ENCODE data around the gene ODF4.

The ODF4 gene, protein sequence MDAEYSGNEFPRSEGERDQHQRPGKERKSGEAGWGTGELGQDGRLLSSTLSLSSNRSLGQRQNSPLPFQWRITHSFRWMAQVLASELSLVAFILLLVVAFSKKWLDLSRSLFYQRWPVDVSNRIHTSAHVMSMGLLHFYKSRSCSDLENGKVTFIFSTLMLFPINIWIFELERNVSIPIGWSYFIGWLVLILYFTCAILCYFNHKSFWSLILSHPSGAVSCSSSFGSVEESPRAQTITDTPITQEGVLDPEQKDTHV

DNA sequence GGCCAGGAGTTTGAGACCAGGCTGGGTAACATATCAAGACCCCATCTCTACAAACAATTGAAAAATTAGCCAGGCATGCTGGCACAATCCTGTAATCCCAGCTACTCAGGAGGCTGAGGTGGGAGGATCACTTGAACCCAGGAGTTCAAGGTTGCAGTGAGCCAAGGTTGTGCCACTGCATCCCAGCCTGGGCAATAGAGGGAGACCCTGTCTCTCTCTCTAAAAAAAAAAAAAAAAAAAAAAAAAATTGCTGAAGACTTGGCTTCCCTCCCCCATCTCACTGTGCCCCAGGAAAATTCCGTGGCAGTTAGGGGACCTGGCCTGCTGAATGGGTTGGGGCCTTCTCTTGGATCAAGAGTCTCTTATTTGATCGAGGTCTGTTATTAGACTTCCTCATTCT, at the start of gene ODF4:
Gene ODF4, plus strand, starts transcription at position 301 of the 400 bp plus-strand sequence. CDS start 212 bp downstream, outside the sequence.
- H3K4me1 ChIP-seq (ENCODE audit: insufficient read depth, low read length): no peaks in the 10 kb centered on the region
- H3K4me3 ChIP-seq (ENCODE audit: low read depth in 1 of 2, low read length in 2 of 2): no peak within 1 kb of the TSS
- H3K27ac ChIP-seq (ENCODE audit: low read depth, low read length): no peak within 1 kb of the TSS
- no peaks in the 10 kb centered on the region for H3K27me3 ChIP-seq (ENCODE audit: control insufficient read depth in 1 of 2, insufficient read depth in 2 of 2, low read length in 2 of 2)
- no peak within 1 kb of the TSS for H3K9ac ChIP-seq (ENCODE audit: low read length)
- no peaks in the 10 kb centered on the region for H3K9me3 ChIP-seq (ENCODE audit: low read length)
- no peaks in the 10 kb centered on the region for H3K36me3 ChIP-seq (ENCODE audit: insufficient read depth, low read length)

GRCh38 chr17:8290043-8290442, 49.6 kb upstream of the ODF4 start:
- peaks cover 26% of the 10 kb centered on the region for H3K4me1 ChIP-seq (ENCODE audit: insufficient read depth, low read length)
- H3K4me3 ChIP-seq (ENCODE audit: low read depth in 1 of 2, low read length in 2 of 2): no peak overlapping the region
- no peaks in the 10 kb centered on the region for H3K9me3 ChIP-seq (ENCODE audit: low read length)
- no peaks in the 10 kb centered on the region for H3K36me3 ChIP-seq (ENCODE audit: insufficient read depth, low read length)
- H3K27ac ChIP-seq (ENCODE audit: low read depth, low read length): no peak overlapping the region
- no peaks in the 10 kb centered on the region for H3K27me3 ChIP-seq (ENCODE audit: control insufficient read depth in 1 of 2, insufficient read depth in 2 of 2, low read length in 2 of 2)
- no peak overlapping the region for H3K9ac ChIP-seq (ENCODE audit: low read length)

- H3K4me1 ChIP-seq (ENCODE audit: insufficient read depth, low read length): peaks cover 25% of the 10 kb centered on the region
- H3K9ac ChIP-seq (ENCODE audit: low read length): no peak overlapping the region
- no peaks in the 10 kb centered on the region for H3K27me3 ChIP-seq (ENCODE audit: control insufficient read depth in 1 of 2, insufficient read depth in 2 of 2, low read length in 2 of 2)
- no peaks in the 10 kb centered on the region for H3K9me3 ChIP-seq (ENCODE audit: low read length)
- H3K27ac ChIP-seq (ENCODE audit: low read depth, low read length): no peak overlapping the region
- H3K36me3 ChIP-seq (ENCODE audit: insufficient read depth, low read length): no peaks in the 10 kb centered on the region
- no peak overlapping the region for H3K4me3 ChIP-seq (ENCODE audit: low read depth in 1 of 2, low read length in 2 of 2)
These were observed 46.8 kb upstream of the ODF4 start for GRCh38 chr17:8292639-8293395.

DNA sequence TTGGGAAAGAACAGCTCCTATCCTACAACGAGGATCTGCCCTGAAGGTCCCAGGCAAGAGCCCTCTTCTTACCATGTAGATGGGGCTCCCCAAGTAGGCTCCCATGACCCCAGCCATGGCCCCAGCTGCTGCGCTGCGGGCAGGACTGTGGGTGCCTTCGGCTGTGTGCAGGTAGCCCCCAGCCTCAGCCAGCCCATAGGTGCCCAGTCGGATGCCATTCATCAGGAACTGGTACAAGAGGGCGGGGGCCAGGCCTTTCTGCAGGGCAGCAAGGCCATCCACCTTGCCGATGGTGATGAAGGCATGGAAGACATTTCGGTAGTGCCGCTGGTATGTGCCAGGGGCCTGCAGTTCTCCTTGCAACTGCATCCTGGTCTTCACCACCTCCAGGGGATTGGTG, 45.3 kb upstream of the ODF4 start:
- no peaks in the 10 kb centered on the region for H3K9me3 ChIP-seq (ENCODE audit: low read length)
- H3K27me3 ChIP-seq (ENCODE audit: control insufficient read depth in 1 of 2, insufficient read depth in 2 of 2, low read length in 2 of 2): no peaks in the 10 kb centered on the region
- H3K4me3 ChIP-seq (ENCODE audit: low read depth in 1 of 2, low read length in 2 of 2): peak overlapping the region in 1 of 2 donors; percentile 71
- peaks cover 16% of the 10 kb centered on the region for H3K4me1 ChIP-seq (ENCODE audit: insufficient read depth, low read length)
- peak overlapping the region; percentile 99 for H3K27ac ChIP-seq (ENCODE audit: low read depth, low read length)
- H3K36me3 ChIP-seq (ENCODE audit: insufficient read depth, low read length): no peaks in the 10 kb centered on the region
- H3K9ac ChIP-seq (ENCODE audit: low read length): no peak overlapping the region

DNA sequence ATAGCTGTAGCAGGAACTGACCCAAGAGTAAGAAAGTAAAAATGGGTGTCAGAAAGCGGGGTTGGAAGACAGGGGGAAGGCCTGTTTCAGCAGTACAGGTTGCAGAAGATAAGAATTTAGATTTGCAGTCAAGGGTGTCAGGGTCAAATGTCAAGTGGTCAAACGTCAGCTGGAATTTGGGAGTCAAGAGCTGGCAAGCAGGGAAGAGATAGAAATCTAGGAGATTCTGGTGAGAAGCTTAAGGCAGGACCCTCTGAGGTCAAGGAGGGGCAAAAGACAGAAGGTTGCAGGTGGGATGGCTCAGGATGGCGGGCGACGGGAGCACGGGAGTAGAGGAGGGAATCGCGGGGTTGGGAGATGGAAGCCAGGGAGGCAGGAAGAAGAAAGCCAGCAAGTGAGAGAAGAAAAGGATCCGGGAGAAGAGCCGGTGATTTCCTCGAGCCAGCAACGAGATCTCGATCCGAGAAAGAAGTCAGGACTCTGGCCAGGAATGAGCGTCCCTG, 44.8 kb upstream of the ODF4 start:
- peak overlapping the region; percentile 99 for H3K27ac ChIP-seq (ENCODE audit: low read depth, low read length)
- H3K36me3 ChIP-seq (ENCODE audit: insufficient read depth, low read length): no peaks in the 10 kb centered on the region
- no peaks in the 10 kb centered on the region for H3K9me3 ChIP-seq (ENCODE audit: low read length)
- H3K27me3 ChIP-seq (ENCODE audit: control insufficient read depth in 1 of 2, insufficient read depth in 2 of 2, low read length in 2 of 2): no peaks in the 10 kb centered on the region
- peak overlapping the region; percentile 71 to 93 for H3K4me3 ChIP-seq (ENCODE audit: low read depth in 1 of 2, low read length in 2 of 2)
- H3K4me1 ChIP-seq (ENCODE audit: insufficient read depth, low read length): peaks cover 11% of the 10 kb centered on the region
- peak overlapping the region; percentile 61 for H3K9ac ChIP-seq (ENCODE audit: low read length)

GRCh38 chr17:8300226-8300625, 39.4 kb upstream of the ODF4 start:
- H3K9me3 ChIP-seq (ENCODE audit: low read length): no peaks in the 10 kb centered on the region
- no peak overlapping the region for H3K27ac ChIP-seq (ENCODE audit: low read depth, low read length)
- H3K4me3 ChIP-seq (ENCODE audit: low read depth in 1 of 2, low read length in 2 of 2): no peak overlapping the region
- H3K27me3 ChIP-seq (ENCODE audit: control insufficient read depth in 1 of 2, insufficient read depth in 2 of 2, low read length in 2 of 2): no peaks in the 10 kb centered on the region
- no peak overlapping the region for H3K9ac ChIP-seq (ENCODE audit: low read length)
- H3K4me1 ChIP-seq (ENCODE audit: insufficient read depth, low read length): no peaks in the 10 kb centered on the region
- H3K36me3 ChIP-seq (ENCODE audit: insufficient read depth, low read length): no peaks in the 10 kb centered on the region

DNA sequence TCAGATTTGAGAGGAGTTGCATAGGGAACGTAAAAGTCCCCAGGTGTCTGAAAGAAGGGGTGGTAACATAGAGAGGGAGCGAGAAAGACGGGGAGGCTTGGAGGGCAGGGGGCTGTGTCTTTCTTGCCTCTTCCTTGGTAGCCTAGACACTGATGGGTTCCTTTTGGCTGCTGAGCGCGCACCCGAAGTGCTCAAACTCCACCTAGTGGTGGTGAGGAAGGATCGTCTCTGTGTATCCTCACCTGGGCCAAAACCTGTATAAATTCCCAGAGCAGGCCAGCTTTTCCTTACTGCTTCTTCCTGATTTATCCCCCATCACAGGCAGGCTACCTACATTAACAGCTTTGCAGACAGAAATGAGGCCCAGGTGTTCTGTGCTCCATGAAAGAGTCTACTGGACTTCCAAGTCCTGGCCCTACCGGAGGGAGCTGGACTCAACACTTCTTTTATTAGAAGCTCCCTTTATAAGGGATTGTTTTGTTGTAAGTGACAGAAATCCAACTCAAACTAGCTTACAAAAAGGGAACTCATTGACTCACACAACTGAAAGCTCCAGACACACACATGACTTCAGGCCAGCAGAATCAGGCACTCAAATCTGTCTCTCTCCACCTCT, 38.9 kb upstream of the ODF4 start:
- Histone ChIP-seq H3K9ac (ENCODE audit: low read length) (no peak overlapping the region), H3K27ac (ENCODE audit: low read depth, low read length) (no peak overlapping the region), H3K4me3 (ENCODE audit: low read depth in 1 of 2, low read length in 2 of 2) (no peak overlapping the region), H3K36me3 (ENCODE audit: insufficient read depth, low read length) (no peaks in the 10 kb centered on the region), H3K9me3 (ENCODE audit: low read length) (no peaks in the 10 kb centered on the region), H3K27me3 (ENCODE audit: control insufficient read depth in 1 of 2, insufficient read depth in 2 of 2, low read length in 2 of 2) (no peaks in the 10 kb centered on the region), H3K4me1 (ENCODE audit: insufficient read depth, low read length) (no peaks in the 10 kb centered on the region)

- Histone ChIP-seq H3K36me3 (ENCODE audit: insufficient read depth, low read length) (no peaks in the 10 kb centered on the region), H3K4me1 (ENCODE audit: insufficient read depth, low read length) (no peaks in the 10 kb centered on the region), H3K9ac (ENCODE audit: low read length) (no peak overlapping the region), H3K9me3 (ENCODE audit: low read length) (no peaks in the 10 kb centered on the region), H3K27ac (ENCODE audit: low read depth, low read length) (no peak overlapping the region), H3K4me3 (ENCODE audit: low read depth in 1 of 2, low read length in 2 of 2) (no peak overlapping the region), H3K27me3 (ENCODE audit: control insufficient read depth in 1 of 2, insufficient read depth in 2 of 2, low read length in 2 of 2) (peaks cover 15 to 35% of the 10 kb centered on the region in 2 donors)
These were observed 29.0 kb upstream of the ODF4 start for GRCh38 chr17:8310601-8311123.

DNA sequence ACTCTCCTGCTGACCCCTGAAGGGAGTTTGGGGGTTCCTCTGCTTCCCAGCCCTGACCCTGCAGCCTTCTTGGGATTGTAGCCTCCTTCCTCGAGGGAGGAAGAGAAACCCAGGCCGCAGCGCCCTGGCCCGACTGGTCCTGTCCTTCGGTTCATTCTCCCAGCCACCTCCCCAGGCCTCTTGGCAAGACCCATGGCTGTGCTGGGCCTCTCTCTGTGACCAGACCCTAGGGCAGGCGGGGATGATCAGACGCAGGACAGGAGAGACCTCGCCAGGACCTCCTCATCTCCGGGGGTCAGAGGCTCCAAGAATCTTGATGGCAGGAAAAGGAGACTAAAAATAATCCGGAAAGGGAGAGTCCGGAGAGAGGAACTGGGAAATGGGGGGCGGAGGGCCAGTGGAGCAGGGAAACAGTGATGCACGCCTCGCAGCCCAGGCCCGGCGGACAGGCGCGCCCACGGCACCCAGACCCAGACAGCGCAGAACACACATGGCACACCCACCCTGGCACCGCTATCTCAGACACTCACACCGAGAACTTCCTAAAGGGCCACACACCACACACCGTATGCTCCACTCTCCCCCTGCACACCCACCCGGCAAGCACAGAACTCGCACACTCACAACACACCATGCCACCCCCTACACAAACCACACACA, 28.4 kb upstream of the ODF4 start:
- Histone ChIP-seq H3K27ac (ENCODE audit: low read depth, low read length) (no peak overlapping the region), H3K9me3 (ENCODE audit: low read length) (no peaks in the 10 kb centered on the region), H3K27me3 (ENCODE audit: control insufficient read depth in 1 of 2, insufficient read depth in 2 of 2, low read length in 2 of 2) (peaks cover 18 to 41% of the 10 kb centered on the region in 2 donors), H3K9ac (ENCODE audit: low read length) (no peak overlapping the region), H3K4me3 (ENCODE audit: low read depth in 1 of 2, low read length in 2 of 2) (no peak overlapping the region), H3K4me1 (ENCODE audit: insufficient read depth, low read length) (no peaks in the 10 kb centered on the region), H3K36me3 (ENCODE audit: insufficient read depth, low read length) (no peaks in the 10 kb centered on the region)

DNA sequence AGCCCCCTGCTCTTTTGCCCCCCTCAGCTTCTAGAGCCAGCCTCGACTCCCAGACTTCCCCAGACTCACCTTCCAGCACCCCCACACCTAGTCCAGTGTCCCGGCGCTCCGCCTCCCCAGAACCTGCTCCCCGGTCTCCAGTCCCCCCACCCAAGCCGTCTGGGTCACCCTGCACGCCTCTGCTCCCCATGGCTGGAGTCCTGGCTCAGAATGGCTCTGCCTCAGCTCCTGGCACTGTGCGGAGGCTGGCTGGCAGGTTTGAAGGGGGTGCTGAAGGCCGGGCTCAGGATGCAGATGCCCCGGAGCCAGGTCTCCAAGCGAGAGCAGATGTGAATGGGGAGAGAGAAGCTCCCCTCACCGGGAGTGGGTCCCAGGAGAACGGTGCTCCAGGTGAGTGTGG, 27.4 kb upstream of the ODF4 start:
- Histone ChIP-seq H3K4me1 (ENCODE audit: insufficient read depth, low read length) (no peaks in the 10 kb centered on the region), H3K27ac (ENCODE audit: low read depth, low read length) (no peak overlapping the region), H3K9me3 (ENCODE audit: low read length) (no peaks in the 10 kb centered on the region), H3K9ac (ENCODE audit: low read length) (no peak overlapping the region), H3K4me3 (ENCODE audit: low read depth in 1 of 2, low read length in 2 of 2) (no peak overlapping the region), H3K36me3 (ENCODE audit: insufficient read depth, low read length) (no peaks in the 10 kb centered on the region), H3K27me3 (ENCODE audit: control insufficient read depth in 1 of 2, insufficient read depth in 2 of 2, low read length in 2 of 2) (peaks cover 18 to 49% of the 10 kb centered on the region in 2 donors)

Measured in muscle layer of colon (tissue), 2 donors.